Measurements from ENCODE around the gene DGCR8. TPM values are rescaled to one million over a fixed set of nuclear protein-coding genes. Genes with fewer than 3 reads are reported as not detected.

The DGCR8 gene
- total RNA-seq, 1 experiment from 2014 or later: 41.7 TPM

DNA sequence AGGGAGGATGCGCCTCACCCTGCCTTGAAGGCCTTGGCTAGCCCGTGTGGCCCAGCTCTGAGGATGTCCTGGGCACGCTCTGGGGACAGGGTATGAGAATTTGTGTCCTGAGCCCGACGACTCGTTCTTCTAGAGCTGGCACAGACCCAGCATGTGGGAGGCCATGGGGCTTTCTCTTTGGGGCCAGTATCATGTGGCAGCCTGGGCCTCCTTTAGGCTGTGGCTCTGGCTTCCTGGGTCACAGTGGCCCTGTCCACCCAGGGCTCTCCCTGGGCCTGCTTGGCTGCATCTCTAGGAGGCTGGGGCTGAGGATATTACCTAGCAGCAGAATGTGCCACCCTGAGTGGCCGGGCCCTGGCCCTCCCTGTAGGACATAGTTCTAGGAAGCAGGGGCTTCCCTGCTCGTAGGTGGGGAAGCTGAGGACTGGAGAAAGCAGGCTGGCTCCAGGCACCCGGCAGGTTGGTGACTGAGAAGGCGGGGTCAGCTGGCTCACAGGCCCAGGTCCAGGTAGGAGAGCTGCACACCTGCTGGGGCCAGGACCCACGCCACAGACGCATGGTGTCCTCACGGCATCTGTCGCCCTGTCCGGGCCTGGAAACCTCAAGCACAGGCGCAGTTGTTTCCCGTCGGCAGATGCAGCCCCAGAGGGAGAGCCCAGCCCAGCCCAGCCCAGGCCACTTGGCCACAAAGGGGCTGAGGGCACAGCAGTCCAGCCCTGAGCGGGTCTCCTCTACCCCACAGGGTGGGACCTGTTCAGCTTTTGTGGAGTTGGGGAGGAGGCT is 64.0 kb downstream of the DGCR8 start:
- DNase-seq: no peak
- no peak overlapping the region for H3K4me2 ChIP-seq (ENCODE audit: low read length)

DNA sequence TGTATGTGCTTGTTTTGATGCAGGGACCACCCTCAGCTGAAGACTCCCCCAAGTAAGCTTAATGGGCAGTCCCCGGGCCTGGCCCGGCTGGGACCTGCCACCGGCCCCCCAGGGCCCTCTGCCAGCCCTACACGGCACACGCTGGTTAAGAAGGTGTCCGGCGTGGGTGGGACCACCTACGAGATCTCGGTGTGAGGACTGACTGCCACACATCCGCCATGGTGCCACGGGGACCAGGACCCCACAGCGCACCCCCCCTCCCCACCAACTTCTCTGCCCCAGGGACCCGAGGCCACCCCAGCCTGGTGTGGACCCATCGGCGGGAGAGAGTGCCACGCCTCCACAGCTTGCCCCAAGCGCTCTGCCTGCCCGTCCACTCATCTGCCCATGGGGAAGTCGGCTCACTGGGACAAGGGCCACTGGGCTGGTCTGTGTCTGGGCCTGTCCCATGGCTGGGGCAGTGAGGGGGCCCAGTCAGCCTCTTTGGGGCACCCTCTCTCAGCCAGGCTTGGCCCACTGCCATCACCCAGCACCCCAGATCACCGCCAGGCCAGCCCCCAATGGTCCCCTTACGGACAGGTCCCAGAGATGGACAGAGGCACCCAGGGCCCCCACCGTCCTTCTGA is 65.3 kb downstream of the DGCR8 start:
- no peak overlapping the region for H3K4me3 ChIP-seq (ENCODE audit: low read length)
- H3K27me3 ChIP-seq (ENCODE audit: low read length): no peaks in the 10 kb centered on the region
- TSS peak; percentile 35 for BruUV-seq (replicated peaks)
- no peaks in the 10 kb centered on the region for H3K9me2 ChIP-seq (replicated peaks; ENCODE audit: low read length)
- no peak for DNase-seq
- H2AFZ ChIP-seq (ENCODE audit: low read length): no peak overlapping the region
- no peaks in the 10 kb centered on the region for H3F3A ChIP-seq (ENCODE audit: low read length, unreplicated experiment)
- H3K79me2 ChIP-seq (ENCODE audit: low read length): no peaks in the 10 kb centered on the region
- H3K9ac ChIP-seq (ENCODE audit: low read length): no peak overlapping the region
- no peak overlapping the region for H3K27ac ChIP-seq (ENCODE audit: low read length)
- no peaks in the 10 kb centered on the region for H3K4me1 ChIP-seq (ENCODE audit: insufficient read depth, low read length)
- ATAC-seq: no peak
- H3K4me2 ChIP-seq (ENCODE audit: low read length): no peak overlapping the region
- no peaks in the 10 kb centered on the region for H3K36me3 ChIP-seq (ENCODE audit: low read depth, low read length)
- intact Hi-C loops (cut with micrococcal nuclease): no loop called here
- ChIA-PET POLR2A (ENCODE audit: unreplicated experiment) (no interaction called here), CTCF (no interaction called here)
- H4K20me1 ChIP-seq (ENCODE audit: low read length): no peaks in the 10 kb centered on the region
- no peaks in the 10 kb centered on the region for H3K9me3 ChIP-seq (ENCODE audit: low read length)
- TF ChIP-seq EZH2phosphoT487 (IDR thresholded peaks at IDR 0.05; ENCODE audit: borderline replicate concordance, low read length) (no peak), EZH2 (IDR thresholded peaks at IDR 0.05; ENCODE audit: low read length, unreplicated experiment) (no peak)
- TF ChIP-seq, protein P1, sequence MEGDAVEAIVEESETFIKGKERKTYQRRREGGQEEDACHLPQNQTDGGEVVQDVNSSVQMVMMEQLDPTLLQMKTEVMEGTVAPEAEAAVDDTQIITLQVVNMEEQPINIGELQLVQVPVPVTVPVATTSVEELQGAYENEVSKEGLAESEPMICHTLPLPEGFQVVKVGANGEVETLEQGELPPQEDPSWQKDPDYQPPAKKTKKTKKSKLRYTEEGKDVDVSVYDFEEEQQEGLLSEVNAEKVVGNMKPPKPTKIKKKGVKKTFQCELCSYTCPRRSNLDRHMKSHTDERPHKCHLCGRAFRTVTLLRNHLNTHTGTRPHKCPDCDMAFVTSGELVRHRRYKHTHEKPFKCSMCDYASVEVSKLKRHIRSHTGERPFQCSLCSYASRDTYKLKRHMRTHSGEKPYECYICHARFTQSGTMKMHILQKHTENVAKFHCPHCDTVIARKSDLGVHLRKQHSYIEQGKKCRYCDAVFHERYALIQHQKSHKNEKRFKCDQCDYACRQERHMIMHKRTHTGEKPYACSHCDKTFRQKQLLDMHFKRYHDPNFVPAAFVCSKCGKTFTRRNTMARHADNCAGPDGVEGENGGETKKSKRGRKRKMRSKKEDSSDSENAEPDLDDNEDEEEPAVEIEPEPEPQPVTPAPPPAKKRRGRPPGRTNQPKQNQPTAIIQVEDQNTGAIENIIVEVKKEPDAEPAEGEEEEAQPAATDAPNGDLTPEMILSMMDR (conservative IDR thresholded peaks at IDR 0.05; ENCODE audit: low read depth, low read length): no peak

More for the DNA sequence above, 64.0 kb downstream of the DGCR8 start:
- Histone ChIP-seq H2AFZ (ENCODE audit: low read length) (no peak overlapping the region), H3K79me2 (ENCODE audit: low read length) (no peaks in the 10 kb centered on the region), H3K27me3 (ENCODE audit: low read length) (no peaks in the 10 kb centered on the region), H3K9me3 (ENCODE audit: low read length) (no peaks in the 10 kb centered on the region), H3F3A (ENCODE audit: low read length, unreplicated experiment) (no peaks in the 10 kb centered on the region), H4K20me1 (ENCODE audit: low read length) (no peaks in the 10 kb centered on the region), H3K9me2 (replicated peaks; ENCODE audit: low read length) (no peaks in the 10 kb centered on the region), H3K9ac (ENCODE audit: low read length) (no peak overlapping the region), H3K27ac (ENCODE audit: low read length) (no peak overlapping the region), H3K4me3 (ENCODE audit: low read length) (no peak overlapping the region), H3K4me1 (ENCODE audit: insufficient read depth, low read length) (no peaks in the 10 kb centered on the region), H3K36me3 (ENCODE audit: low read depth, low read length) (no peaks in the 10 kb centered on the region)
- ChIA-PET CTCF (no interaction called here), POLR2A (ENCODE audit: unreplicated experiment) (no interaction called here)
- TF ChIP-seq, protein P1 (conservative IDR thresholded peaks at IDR 0.05; ENCODE audit: low read depth, low read length): no peak
- TF ChIP-seq EZH2 (IDR thresholded peaks at IDR 0.05; ENCODE audit: low read length, unreplicated experiment) (no peak), EZH2phosphoT487 (IDR thresholded peaks at IDR 0.05; ENCODE audit: borderline replicate concordance, low read length) (no peak)
- intact Hi-C loops (cut with micrococcal nuclease): no loop called here
- no peak for ATAC-seq
- no TSS peak for BruUV-seq (replicated peaks)

DNA sequence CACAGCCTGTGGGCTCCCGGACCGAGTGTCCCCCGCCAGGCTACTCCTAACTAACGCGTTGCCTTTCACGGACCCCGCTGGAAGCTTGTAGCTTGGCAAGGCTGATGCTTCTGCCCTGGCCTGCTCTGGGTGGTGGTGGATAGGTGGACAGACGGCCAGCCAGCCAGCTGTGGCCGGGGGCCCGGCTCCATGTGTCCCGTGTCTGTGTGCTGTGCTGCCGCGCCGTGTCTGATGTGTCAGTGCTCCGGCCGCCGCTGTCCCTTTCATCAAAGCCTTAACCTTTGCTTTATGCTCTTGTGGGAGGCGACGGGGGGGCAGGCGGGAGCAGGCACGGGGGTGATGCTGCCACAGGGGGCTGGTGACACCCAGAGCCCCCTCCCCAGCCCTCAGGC is 65.8 kb downstream of the DGCR8 start:
- no peaks in the 10 kb centered on the region for H3F3A ChIP-seq (ENCODE audit: low read length, unreplicated experiment)
- H3K4me2 ChIP-seq (ENCODE audit: low read length): no peak overlapping the region
- no peak overlapping the region for H3K4me3 ChIP-seq (ENCODE audit: low read length)
- H3K9ac ChIP-seq (ENCODE audit: low read length): no peak overlapping the region
- DNase-seq: no peak
- H3K4me1 ChIP-seq (ENCODE audit: insufficient read depth, low read length): no peaks in the 10 kb centered on the region
- TF ChIP-seq EZH2 (IDR thresholded peaks at IDR 0.05; ENCODE audit: low read length, unreplicated experiment) (no peak), EZH2phosphoT487 (IDR thresholded peaks at IDR 0.05; ENCODE audit: borderline replicate concordance, low read length) (no peak)
- TF ChIP-seq, protein P1 (conservative IDR thresholded peaks at IDR 0.05; ENCODE audit: low read depth, low read length): no peak
- intact Hi-C loops (cut with micrococcal nuclease): no loop called here
- ATAC-seq: no peak
- POLR2A ChIA-PET (ENCODE audit: unreplicated experiment): no interaction called here
- H3K27ac ChIP-seq (ENCODE audit: low read length): no peak overlapping the region
- H3K9me2 ChIP-seq (replicated peaks; ENCODE audit: low read length): no peaks in the 10 kb centered on the region
- no peaks in the 10 kb centered on the region for H3K36me3 ChIP-seq (ENCODE audit: low read depth, low read length)
- no peaks in the 10 kb centered on the region for H3K9me3 ChIP-seq (ENCODE audit: low read length)
- H2AFZ ChIP-seq (ENCODE audit: low read length): no peak overlapping the region
- H3K79me2 ChIP-seq (ENCODE audit: low read length): no peaks in the 10 kb centered on the region
- no TSS peak for BruUV-seq (replicated peaks)
- no peaks in the 10 kb centered on the region for H4K20me1 ChIP-seq (ENCODE audit: low read length)
- H3K27me3 ChIP-seq (ENCODE audit: low read length): no peaks in the 10 kb centered on the region
- CTCF ChIA-PET: no interaction called here
